ENCODE results near the gene CETN1. TPM values are rescaled to one million over a fixed set of nuclear protein-coding genes. Genes with fewer than 3 reads are reported as not detected.

The CETN1 gene
- total RNA-seq, 1 donor from 2014 or later: not detected

DNA sequence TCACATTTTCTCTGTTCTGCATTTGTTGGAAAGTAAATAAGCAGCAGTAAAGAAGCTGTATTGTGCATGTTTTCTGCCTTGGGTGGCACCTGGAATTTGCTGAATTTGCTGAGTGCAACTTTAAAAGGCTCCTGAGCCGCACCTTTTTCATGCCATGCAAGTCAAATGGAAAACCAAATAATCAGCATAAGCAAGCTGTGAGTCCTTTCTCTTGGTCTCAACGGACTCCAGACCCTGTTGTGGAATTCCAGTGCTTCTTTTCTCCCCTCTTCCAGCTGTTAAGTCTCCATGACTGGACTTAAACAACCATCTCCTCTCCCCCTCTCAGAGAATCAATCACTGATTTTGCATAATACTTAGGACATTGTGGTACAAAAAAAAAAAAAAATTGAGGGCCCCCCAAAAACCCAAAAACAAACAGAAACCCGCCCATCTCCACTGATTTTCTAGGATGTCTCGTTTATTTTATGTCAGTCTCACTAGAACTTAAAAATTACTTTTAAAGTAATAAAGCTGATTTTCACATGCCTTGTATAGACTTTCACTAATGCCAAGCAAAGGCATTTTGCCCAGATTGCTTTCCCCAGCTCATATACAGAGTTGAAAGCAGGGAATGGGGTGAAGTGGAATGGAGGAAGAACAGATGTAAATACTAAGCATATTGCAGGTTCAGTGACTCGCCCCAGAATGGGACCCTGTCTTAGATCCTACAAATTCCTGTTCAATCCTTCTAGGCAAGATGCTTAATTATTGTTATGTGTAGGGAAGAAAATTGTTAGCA lies 5.1 kb upstream of the CETN1 start:
- no peak for ATAC-seq
- DNase-seq (ENCODE audit: low spot score): no peak

DNA sequence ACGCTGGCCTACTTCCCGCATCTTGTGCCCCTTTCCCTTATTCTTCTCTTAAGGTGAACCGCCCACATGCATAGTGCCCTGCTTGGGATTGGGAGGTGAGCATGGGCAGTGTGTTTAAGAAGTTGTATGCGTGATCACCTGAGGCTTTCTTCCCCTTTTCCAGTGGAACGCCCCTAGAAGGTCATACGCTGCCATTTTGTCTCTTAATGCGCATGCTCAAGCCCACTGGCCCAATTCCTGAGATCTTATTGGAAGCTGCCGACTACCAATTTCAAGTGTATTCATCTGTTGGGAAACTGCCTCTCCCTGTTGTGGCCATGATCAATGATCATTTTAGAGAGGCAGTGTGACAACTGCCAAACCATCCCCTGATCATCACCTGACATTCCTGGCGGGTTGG lies 3.3 kb upstream of the CETN1 start:
- ATAC-seq: no peak

DNA sequence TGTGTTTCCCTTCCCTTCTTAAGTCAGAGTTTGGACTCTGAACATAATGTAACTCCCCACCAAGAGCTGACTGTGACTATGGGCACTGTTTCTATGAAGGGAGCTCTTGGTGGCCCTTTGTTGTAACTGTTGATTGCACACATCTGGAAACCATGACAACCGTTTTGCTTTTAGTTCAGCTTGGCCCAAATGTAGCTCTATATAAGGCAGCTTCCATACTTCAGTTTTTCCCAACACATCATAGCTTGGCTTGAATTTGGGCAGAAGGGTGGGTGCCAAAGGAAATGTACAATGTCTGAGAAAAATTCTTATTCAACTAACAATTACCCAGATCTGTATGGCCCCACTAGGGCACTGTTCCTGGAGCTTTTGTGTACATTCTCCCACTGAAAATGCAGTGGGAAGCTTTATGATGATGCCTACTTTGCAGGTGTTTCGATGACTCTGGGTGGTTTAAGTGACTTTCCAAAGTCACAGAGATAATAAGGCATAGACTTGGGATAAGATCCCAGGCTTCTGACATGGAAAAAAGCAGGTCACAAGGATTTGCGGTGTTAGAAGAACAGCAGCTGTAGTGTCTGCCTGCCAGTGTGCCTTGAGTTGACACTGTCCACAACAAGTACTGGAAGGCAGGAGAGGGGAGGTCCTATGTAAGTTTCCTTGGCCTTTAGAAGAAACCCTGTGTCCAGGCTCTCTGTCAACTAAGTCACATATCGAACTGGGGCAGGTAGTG lies 2.4 kb upstream of the CETN1 start:
- DNase-seq (ENCODE audit: low spot score) (no peak), ATAC-seq (no peak)

More for the DNA sequence above, 3.3 kb upstream of the CETN1 start:
- no peak for DNase-seq (ENCODE audit: low spot score)

DNA sequence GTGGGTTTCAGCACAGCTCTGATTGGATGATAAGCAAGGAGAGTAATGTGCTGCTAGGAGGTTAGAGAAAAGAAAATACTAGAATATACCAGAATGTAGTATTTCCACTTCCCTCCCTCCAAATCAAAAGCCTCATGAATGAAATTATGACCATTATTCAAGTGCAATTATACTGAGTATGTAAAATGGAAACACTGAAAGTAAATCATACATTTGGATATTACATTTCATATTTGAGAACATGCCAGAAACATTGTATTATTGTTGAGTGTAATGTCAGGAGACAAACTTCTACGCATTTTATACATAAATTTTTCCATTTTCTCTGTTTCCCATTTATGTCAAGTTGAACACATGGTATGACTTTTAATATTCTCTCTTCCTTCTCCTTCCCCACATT lies 942 bp upstream of the CETN1 start:
- ATAC-seq: no peak
- DNase-seq (ENCODE audit: low spot score): no peak

DNA sequence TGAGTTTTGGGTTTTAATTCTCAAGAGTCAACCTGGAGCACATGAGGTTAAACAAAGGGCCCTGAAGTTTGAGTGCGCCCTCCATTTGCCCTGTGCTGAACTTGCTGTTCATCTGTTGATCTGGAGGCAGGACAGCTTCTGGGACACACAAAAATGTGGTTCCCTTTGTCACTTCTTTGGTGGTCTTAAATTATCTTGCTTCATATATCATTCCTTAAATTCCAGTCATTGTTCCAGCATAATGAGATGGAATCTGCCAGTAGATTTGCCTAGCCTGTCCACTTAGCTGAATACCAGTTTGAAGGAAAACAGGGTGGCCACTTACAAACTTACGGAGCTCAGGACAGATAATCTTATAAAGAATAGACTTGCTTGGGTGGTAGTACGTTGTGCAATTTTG lies 916 bp downstream of the CETN1 start:
- ATAC-seq (no peak), DNase-seq (ENCODE audit: low spot score) (no peak)

DNA sequence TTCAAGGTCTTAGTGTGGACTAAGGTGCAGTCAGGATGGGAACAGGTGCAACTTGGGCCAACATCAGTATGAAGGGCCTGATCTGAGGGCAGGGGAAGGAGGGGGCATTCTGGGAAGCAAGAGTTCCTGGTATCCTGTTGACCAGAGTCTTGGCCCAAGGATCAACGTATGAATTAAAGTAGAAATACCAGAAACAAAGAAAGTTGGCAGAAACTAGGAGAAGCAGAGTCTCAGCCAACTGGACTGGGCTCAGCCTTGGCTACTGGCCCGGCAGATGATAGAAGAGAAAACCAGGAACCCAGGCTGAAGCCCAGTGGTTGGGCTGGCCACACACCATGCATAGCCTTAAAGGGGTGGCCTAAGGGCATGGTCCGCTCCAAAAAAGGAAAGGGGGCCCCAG lies 2.3 kb downstream of the CETN1 start:
- ATAC-seq (no peak), DNase-seq (ENCODE audit: low spot score) (no peak)

DNA sequence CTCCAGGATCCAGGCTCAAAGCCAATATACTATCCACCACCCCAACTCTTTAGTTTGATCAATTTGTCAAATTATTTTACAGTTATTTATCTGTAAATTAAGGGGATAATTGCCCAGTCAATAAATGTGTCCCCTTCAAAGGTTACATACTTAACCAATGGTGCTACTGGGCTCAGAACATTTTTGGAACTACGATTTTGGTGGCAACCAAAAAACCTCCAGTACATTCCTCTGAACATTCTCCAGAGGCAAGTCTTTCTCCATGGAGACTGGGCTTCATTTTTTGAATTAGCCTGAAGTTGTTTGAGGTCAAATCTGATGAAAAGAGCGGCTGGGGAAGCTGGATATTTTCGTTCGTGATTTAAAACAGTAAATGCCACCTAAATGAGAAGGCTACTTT lies 14.9 kb downstream of the CETN1 start:
- no peak for DNase-seq (ENCODE audit: low spot score)

DNA sequence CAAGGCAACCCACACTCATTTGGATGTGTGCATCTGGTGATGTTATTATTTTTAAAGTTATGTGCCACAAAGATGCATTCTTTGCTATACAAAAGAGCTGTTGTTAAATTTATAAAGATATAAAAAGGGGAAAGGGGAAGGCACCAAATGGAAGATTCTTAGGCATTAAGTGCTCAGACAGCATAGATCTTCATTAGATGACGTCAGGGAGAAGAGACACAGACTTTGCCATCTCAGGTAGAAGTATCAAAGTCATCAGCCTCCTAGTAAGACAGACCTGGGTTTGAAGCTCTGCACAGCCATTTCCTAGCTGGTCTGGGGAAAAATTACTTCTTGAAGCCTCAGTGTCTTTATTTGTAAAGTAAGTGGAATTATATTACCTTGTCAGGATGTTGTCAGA lies 15.4 kb downstream of the CETN1 start:
- no peak for DNase-seq (ENCODE audit: low spot score)
- no peak for ATAC-seq

More for the DNA sequence above, 14.9 kb downstream of the CETN1 start:
- no peak for ATAC-seq

DNA sequence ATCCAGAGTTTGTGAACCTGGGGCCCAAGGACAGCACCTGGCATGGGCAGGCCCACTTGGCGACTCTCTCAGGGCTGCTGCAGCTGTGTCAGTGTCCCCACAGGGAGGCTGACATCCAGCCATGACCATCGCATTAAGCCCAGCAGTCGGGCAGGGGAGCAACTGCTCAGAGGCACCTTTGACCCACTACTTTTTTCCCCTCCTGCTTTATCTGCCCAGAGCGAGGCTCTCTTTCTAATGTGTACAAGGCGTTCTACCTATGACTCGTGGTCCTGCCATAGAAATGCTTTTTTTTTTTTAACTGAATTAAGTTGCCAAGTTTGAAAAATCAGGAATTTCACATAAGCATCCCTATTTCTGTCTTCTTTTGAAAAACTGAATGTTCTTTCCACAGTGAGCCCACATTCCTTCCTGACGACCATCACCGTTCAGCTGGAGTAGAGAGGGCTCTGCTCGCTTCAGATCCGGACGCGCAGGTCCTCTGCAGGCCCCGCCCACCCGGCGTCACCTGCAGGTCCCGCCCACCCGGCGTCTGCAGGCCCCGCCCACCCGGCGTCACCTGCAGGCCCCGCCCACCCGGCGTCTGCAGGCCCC lies 16.2 kb downstream of the CETN1 start:
- DNase-seq (ENCODE audit: low spot score) (peak; percentile 56), ATAC-seq (peak; percentile 83)

DNA sequence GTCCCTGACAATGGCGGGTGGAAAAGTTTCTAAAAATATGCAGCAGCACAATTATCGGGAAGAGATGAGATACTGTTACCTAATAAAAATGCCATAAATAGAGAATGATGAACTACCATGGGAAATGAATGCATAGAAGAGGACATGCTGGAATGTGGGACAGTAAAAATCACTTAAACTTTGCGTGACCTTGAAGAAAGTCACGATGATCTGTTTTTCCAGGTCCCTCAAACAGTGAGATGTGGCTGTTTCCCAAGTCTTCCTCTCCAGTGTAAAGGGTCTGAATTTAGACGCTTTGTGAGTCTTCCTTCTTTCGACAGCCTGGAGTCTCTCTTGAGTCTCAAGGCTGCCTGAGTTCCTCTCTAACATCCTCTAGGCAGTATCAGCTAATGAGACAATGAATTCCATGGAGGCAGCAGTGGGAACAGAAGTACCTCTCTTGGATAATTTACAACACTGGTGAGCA lies 18.0 kb downstream of the CETN1 start:
- no peak for DNase-seq (ENCODE audit: low spot score)
- ATAC-seq: no peak

DNA sequence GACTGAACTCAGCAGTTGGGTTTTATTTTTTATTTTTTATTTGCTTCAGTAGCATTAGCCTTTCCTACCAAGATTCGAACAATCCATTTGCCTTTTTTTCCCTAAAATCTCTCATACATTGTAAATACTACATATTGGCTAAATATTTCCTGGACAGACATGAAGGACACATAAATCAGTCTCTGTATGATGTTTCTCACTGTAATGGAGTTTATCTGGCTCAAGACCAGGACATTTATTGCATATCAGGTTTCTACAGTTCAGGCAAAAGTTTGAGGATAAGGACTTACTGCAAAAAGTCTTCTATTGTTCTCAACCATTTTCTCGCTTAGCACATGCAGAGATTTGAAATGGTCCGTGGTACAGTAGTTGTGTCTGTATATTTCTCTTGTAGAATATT lies 19.9 kb downstream of the CETN1 start:
- no peak for DNase-seq (ENCODE audit: low spot score)
- ATAC-seq: no peak

DNA sequence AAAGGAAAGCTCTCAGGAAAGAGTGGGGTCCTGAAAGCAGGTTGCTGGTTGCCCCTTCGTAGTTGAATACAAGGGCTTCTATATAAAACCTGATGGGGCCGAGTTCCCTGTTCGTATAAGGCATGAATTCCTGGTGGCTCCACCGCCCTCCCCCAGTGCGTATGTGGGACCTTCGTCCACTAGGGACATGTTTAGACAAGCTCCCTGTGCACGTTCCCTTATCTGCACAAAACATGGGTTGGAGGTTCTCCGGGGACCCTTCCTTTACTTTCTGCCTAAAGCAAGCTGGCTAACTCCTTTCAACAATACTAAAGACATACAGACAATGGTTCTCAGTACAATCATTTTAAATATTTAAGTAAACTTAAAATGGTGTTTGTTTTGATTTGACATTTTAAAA lies 24.6 kb downstream of the CETN1 start:
- DNase-seq (ENCODE audit: low spot score) (no peak), ATAC-seq (no peak)

DNA sequence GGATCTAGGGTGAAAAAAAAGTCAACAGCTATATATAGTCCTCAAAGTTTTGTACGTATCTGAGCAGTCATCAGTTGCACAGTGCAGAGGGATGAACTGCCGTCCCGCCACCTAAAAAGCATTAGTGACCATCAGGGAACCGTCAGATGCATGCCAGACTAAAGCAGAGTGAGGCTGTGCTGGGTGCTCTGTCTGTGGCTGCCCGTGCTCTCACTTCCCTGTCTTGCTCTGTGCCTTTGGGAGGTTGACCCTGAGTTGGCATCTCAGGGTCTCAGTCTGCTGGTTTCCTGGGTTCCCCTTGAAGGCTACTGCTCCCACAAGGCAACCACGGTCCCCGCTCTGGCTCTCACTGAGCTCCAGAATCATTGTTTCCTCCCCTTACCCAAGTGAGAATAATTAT lies 27.8 kb downstream of the CETN1 start:
- no peak for DNase-seq (ENCODE audit: low spot score)
- ATAC-seq: no peak

DNA sequence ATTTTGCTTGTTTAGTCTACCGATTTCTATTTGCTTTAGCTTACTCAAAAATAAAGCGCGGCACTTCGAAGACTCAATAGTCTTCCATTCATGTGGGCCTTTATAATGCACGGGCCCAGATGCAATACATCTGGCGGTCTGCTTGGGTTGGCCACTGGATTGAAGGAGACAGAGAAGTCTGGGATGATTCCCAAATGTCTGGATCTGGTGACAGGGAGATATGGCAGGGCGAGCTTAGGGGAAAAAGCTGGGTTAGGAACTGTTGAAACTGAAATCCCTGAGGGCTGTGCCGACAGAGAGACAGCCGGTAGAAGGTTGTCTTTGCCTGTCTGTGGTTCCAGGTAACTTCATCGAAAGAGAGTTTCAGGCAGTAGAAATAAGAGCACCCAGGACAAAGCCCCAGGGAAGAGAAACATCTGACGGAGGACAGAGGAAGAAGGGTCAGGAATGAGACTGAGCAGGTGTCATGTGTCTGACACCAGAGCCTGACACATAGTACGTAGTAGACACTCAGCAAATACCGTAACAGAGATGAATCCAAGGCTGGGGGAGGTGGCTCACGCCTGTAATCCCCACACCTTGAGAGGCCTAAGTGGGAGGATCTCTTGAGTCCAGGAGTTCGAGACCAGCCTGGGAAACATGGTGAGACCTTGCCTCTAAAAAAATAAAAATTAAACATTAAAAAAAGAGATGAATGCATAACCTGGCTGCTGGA lies 30.2 kb downstream of the CETN1 start:
- DNase-seq (ENCODE audit: low spot score): no peak
- ATAC-seq: no peak

DNA sequence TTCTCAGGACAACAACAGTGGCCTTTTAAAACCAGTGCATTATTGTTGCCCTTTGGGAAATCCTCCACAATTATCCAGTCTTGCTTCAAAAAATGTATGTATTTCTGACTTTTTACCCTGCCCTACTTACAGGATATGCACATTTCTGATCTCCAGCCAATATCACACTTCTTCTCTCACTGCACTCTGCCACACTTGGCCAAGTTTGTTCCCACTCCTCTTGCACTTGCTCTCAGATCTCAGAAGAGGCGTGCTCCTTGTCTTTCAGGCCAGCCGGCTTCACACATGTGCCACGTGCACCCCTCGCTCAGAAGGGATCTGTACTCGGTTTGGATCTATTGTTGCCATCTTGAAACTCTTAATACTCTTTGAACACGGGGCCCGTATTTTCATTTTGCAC lies 32.0 kb downstream of the CETN1 start:
- DNase-seq (ENCODE audit: low spot score): no peak
- ATAC-seq: no peak

DNA sequence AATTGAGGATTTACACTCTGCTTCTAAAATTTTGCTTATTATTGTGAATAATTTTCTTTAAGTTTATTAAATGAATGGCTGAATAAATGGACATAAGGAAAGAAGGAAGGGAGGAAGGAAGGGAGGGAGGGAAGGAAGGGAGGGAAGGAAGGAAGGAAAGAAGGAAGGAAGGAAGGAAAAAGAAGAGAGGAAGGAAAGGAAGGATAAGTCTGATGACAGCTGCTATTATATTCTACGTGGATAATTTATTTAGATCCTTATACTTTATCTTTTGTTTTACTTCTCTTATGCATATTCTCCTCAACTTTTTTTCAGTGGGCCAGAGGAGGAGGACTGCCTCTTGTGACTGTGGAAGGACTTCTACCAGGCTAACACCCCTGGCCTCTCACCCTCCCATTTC lies 34.0 kb downstream of the CETN1 start:
- ATAC-seq: no peak
- DNase-seq (ENCODE audit: low spot score): no peak

DNA sequence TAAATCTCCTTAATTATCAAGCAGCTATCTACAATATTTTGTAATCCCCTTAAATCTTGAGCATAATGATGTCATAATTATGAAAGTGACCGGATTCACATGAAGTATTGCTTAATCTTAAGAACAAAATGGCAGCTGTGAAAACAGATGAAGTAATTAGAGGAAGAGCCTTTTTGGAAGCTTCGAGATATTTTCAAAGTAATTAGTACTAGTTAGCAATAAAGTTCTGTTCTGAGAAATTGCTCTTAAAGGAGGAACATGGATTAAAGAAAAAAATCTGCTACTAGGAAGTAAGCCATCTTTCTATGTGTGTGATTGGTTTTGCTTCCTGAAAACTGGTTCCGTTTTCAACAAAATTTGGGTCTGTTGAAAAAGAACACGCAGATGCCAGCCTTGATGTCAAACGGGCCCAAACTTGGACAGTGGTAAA lies 34.9 kb downstream of the CETN1 start:
- DNase-seq (ENCODE audit: low spot score): no peak
- no peak for ATAC-seq

DNA sequence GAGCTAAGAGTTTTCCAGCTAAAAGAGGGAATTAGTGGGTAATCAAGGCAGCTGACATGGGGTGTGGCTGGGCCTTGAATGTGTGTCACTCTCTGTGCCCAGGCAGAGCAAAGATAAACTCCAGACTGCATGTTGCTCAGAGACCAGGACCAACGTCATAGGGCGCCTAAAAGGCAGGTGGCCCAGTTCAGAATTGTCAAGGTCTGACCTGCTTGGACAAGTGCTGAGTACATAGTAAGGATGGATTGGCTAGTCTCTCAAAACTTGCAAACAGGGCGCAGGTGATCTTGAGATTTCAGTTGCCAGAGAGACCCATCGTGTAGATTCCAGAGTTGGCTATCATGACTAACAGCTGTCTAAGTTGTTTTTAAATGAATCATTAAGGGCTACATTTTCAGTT lies 35.6 kb downstream of the CETN1 start:
- ATAC-seq: peak; percentile 26
- no peak for DNase-seq (ENCODE audit: low spot score)

DNA sequence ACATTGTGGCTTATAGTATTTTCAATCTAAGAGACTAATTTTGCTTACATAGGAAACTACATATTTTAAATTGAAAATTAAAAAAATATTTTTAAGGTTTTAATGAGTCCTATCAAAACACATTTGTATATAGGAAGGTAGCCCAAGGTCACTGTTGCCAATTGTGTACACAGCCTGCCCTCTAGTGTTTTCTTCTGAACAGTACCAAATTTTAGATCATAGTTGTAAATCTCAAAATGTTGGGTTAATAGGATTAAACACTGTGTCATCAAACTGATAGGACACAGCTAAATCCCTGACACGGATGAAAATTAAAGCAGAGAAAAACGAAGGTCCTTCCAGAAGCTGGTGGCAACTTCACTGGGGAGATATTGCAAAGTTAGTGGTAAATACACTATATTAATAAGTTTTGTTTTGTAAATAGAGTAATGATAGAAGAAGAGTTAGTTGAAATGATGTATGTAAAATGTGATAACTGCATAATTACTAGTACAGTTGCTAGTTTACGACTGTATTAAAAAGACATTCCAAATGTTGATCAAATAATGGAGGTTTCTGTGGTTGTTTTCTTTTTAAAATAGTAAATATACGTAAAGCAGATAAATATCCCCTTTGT lies 36.3 kb downstream of the CETN1 start:
- DNase-seq (ENCODE audit: low spot score) (no peak), ATAC-seq (peak; percentile 81)

DNA sequence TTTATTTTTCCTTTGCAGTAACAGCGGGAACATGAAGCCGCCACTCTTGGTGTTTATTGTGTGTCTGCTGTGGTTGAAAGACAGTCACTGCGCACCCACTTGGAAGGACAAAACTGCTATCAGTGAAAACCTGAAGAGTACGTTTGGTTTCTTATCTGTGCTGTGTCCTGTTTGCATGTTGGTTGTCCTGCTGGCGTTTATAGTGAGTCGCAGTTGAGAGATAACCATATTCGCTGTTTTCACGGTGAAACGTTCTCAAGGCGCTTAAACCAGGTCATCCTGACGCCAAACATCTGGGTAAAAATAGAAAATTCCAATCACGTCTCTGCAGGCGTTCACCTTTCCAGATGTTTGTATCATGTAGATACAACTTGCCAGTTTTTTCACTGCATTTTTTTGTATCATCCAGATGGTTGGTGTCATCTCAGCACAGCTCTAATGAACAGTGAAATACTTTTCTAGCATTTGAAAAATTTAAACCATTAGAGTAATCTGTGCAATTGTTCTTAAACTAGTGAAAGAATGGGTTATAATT lies 37.9 kb downstream of the CETN1 start:
- DNase-seq (ENCODE audit: low spot score): no peak
- ATAC-seq: no peak

DNA sequence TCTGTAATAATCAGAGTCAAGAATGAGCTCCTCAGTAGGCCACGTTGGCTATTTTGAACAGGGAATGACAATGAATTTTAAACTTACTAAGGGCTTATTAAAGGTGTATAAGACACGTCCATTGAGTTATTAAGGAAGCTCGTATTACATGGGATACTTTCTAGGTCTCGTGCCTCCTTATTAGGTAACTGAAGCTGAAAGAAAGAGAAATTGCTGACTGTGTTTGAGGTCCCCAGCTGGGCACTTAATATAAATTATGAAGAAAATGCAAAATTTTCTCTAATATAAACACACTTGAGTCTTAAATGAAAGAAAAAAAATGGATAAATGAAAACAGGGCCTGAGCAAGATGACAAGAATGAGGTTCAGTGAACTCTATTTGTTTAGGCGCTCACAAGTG lies 38.4 kb downstream of the CETN1 start:
- DNase-seq (ENCODE audit: low spot score) (no peak), ATAC-seq (no peak)
